Measurements from ENCODE around the gene NOTCH1. TPM values are rescaled to one million over a fixed set of nuclear protein-coding genes. Genes with fewer than 3 reads are reported as not detected.

NOTCH1 gene
- total and polyA plus RNA-seq, 2 of the 13 experiments (the other 11 are each of a cell fraction or from before 2014, with no cell fraction given): 0.09 to 0.35 TPM

- in situ Hi-C loops (cut with HindIII; ENCODE audit: extremely low pct_ligation_motif_present, low pct_unique_long_range_greater_than_20kb): no loop called here
- POLR2A ChIA-PET: no interaction called here
Measured at GRCh38 chr9:136466155-136466541, 79.7 kb downstream of the NOTCH1 start.

GRCh38 chr9:136465500-136466154 is 80.2 kb downstream of the NOTCH1 start:
- H3K27ac ChIP-seq (ENCODE audit: extremely low read length, insufficient read depth, low read length): no peak overlapping the region
- FAIRE-seq (no peak), DNase-seq (ENCODE audit: low spot score) (no peak), ATAC-seq (no peak)
- H3K36me3 ChIP-seq (replicated peaks in 1 of 2; ENCODE audit: control insufficient read depth in 1 of 2, insufficient read depth in 2 of 2, low read length in 2 of 2): peaks cover 57 to 94% of the 10 kb centered on the region in 2 experiments
- no peak overlapping the region for H3K4me2 ChIP-seq (ENCODE audit: low read depth, low read length)
- CTCF ChIA-PET (ENCODE audit: low intra/inter-chr PET ratio, low total read pairs): no interaction called here
- no peaks in the 10 kb centered on the region for H3K9me3 ChIP-seq (ENCODE audit: low read length)
- H3K79me2 ChIP-seq (ENCODE audit: insufficient read depth, low read length): no peaks in the 10 kb centered on the region
- no peaks in the 10 kb centered on the region for H3K4me1 ChIP-seq (ENCODE audit: insufficient read depth, low read length)
- H3K9ac ChIP-seq (ENCODE audit: insufficient read depth, low read depth, low read length): no peak overlapping the region
- intact Hi-C loops (cut with micrococcal nuclease; ENCODE audit: unreplicated experiment): no loop called here
- no peak overlapping the region for H2AFZ ChIP-seq (ENCODE audit: low read length)
- BruUV-seq (replicated peaks): no TSS peak
- H4K20me1 ChIP-seq (ENCODE audit: insufficient read depth, low read length): no peaks in the 10 kb centered on the region
- 98% methylated on average over 18 of the region's 27 CpGs for WGBS (ENCODE audit: low lambda C conversion rate)
- in situ Hi-C loops (cut with HindIII; ENCODE audit: extremely low pct_ligation_motif_present, low pct_unique_long_range_greater_than_20kb): no loop called here
- H3K4me3 ChIP-seq (replicated peaks in 1 of 3; ENCODE audit: insufficient read depth in 1 of 3, low read depth in 2 of 3, low read length in 3 of 3): no peak overlapping the region
- no peaks in the 10 kb centered on the region for H3K27me3 ChIP-seq (ENCODE audit: control insufficient read depth in 1 of 2, insufficient read depth in 2 of 2, low read length in 2 of 2)
- POLR2A ChIA-PET: no interaction called here
- TF ChIP-seq HES4 (CRISPR knock-in tag; IDR thresholded peaks at IDR 0.05; ENCODE audit: borderline replicate concordance) (no peak), SETDB1 (CRISPR knock-in tag; IDR thresholded peaks at IDR 0.05; ENCODE audit: borderline replicate concordance) (no peak), ZBTB25 (CRISPR knock-in tag; IDR thresholded peaks at IDR 0.05) (no peak), GATA4 (IDR thresholded peaks at IDR 0.05; ENCODE audit: borderline replicate concordance, low read depth) (no peak), ZFP36L2 (CRISPR knock-in tag; IDR thresholded peaks at IDR 0.05) (no peak), BHLHE40 (IDR thresholded peaks at IDR 0.05; ENCODE audit: low read length) (no peak)

More at GRCh38 chr9:136466155-136466541, 79.7 kb downstream of the NOTCH1 start:
- Histone ChIP-seq H3K27me3 (ENCODE audit: control insufficient read depth in 1 of 2, insufficient read depth in 2 of 2, low read length in 2 of 2) (no peaks in the 10 kb centered on the region), H3K27ac (ENCODE audit: extremely low read length, insufficient read depth, low read length) (no peak overlapping the region), H3K4me2 (ENCODE audit: low read depth, low read length) (no peak overlapping the region), H3K4me3 (replicated peaks in 1 of 3; ENCODE audit: insufficient read depth in 1 of 3, low read depth in 2 of 3, low read length in 3 of 3) (no peak overlapping the region), H2AFZ (ENCODE audit: low read length) (no peak overlapping the region), H3K79me2 (ENCODE audit: insufficient read depth, low read length) (no peaks in the 10 kb centered on the region), H3K9ac (ENCODE audit: insufficient read depth, low read depth, low read length) (no peak overlapping the region), H3K36me3 (replicated peaks in 1 of 2; ENCODE audit: control insufficient read depth in 1 of 2, insufficient read depth in 2 of 2, low read length in 2 of 2) (peaks cover 55 to 94% of the 10 kb centered on the region in 2 experiments), H4K20me1 (ENCODE audit: insufficient read depth, low read length) (no peaks in the 10 kb centered on the region), H3K9me3 (ENCODE audit: low read length) (no peaks in the 10 kb centered on the region), H3K4me1 (ENCODE audit: insufficient read depth, low read length) (no peaks in the 10 kb centered on the region)
- FAIRE-seq: no peak
- CTCF ChIA-PET (ENCODE audit: low intra/inter-chr PET ratio, low total read pairs): no interaction called here
- no peak for TF ChIP-seq BRD4 (CRISPR knock-in tag; IDR thresholded peaks at IDR 0.05)
- TF ChIP-seq AGO2 (optimal IDR thresholded peaks at IDR 0.05; ENCODE audit: low read depth, low read length): peak; percentile 66
- no peak for DNase-seq (ENCODE audit: low spot score)
- intact Hi-C loops (cut with micrococcal nuclease; ENCODE audit: unreplicated experiment): no loop called here
- no TSS peak for BruUV-seq (replicated peaks)
- 99% methylated on average over 30 of the region's 30 CpGs for WGBS (ENCODE audit: low lambda C conversion rate)
- no peak for ATAC-seq
